GM21360 (cell line): ENCODE data around the gene CADM2.

Experiments used
- ATAC-seq: cut with Tn5 transposase; IDR thresholded peaks from one replicate; pipeline ENCODE4 v1.9.1; 2021; ENCODE audit warnings: mild to moderate bottlenecking, moderate library complexity; ENCODE audit not compliant: unreplicated experiment

CADM2 gene

GRCh38 chr3:84983490-84983889 is 24.7 kb downstream of the CADM2 start:
- ATAC-seq, result no peak

GRCh38 chr3:84984429-84984828 is 25.6 kb downstream of the CADM2 start:
- no peak for ATAC-seq

GRCh38 chr3:84985795-84986194 is 27.0 kb downstream of the CADM2 start:
- no peak for ATAC-seq

GRCh38 chr3:84987706-84988504 is 29.1 kb downstream of the CADM2 start:
- ATAC-seq, result no peak

- ATAC-seq, result no peak
Measured at GRCh38 chr3:84989102-84989501, 30.3 kb downstream of the CADM2 start.

GRCh38 chr3:84991422-84991900 is 32.7 kb downstream of the CADM2 start:
- ATAC-seq, result no peak

- ATAC-seq, result no peak
Measured at GRCh38 chr3:84993956-84994355, 35.2 kb downstream of the CADM2 start.

GRCh38 chr3:84998545-84998944 is 39.8 kb downstream of the CADM2 start:
- ATAC-seq, result no peak

GRCh38 chr3:85003479-85003878 is 44.7 kb downstream of the CADM2 start:
- no peak for ATAC-seq

GRCh38 chr3:85004147-85004546 is 45.4 kb downstream of the CADM2 start:
- ATAC-seq, result no peak

- ATAC-seq, result no peak
Measured at GRCh38 chr3:85005946-85006345, 47.2 kb downstream of the CADM2 start.

- ATAC-seq, result no peak
Measured at GRCh38 chr3:85007195-85008094, 48.7 kb downstream of the CADM2 start.

- no peak for ATAC-seq
Measured at GRCh38 chr3:85020828-85021227, 62.0 kb downstream of the CADM2 start.

- ATAC-seq, result no peak
Measured at GRCh38 chr3:85030052-85030451, 71.3 kb downstream of the CADM2 start.

- no peak for ATAC-seq
Measured at GRCh38 chr3:85037203-85037602, 78.4 kb downstream of the CADM2 start.

- ATAC-seq, result no peak
Measured at GRCh38 chr3:85041001-85041400, 82.2 kb downstream of the CADM2 start.

- ATAC-seq, result no peak
Measured at GRCh38 chr3:85041562-85042055, 82.8 kb downstream of the CADM2 start.

GRCh38 chr3:85050821-85051220 is 92.0 kb downstream of the CADM2 start:
- ATAC-seq, result no peak

- ATAC-seq, result no peak
Measured at GRCh38 chr3:85051786-85052185, 93.0 kb downstream of the CADM2 start.

- ATAC-seq, result no peak
Measured at GRCh38 chr3:85053626-85054025, 94.8 kb downstream of the CADM2 start.

- no peak for ATAC-seq
Measured at GRCh38 chr3:85054579-85054978, 95.8 kb downstream of the CADM2 start.

GRCh38 chr3:85068911-85069310 is 110.1 kb downstream of the CADM2 start:
- no peak for ATAC-seq
